ENCODE measurements around the gene IFT122. TPM values are rescaled to one million over a fixed set of nuclear protein-coding genes. Genes with fewer than 3 reads are reported as not detected.

Gene IFT122
- total and polyA plus RNA-seq, 12 donors, result 9.7 to 29.1 (median 16.8) TPM

GRCh38 chr3:129555153-129555550, 115.1 kb downstream of the IFT122 start:
- Histone ChIP-seq H3K9me3 (no peaks in the 10 kb centered on the region), H3K4me1 (peaks cover 21 to 80% (median 74%) of the 10 kb centered on the region in 9 donors), H3K27ac (peak overlapping the region in 5 of 10 donors; percentile 16 to 59 (median 56)), H3K27me3 (no peaks in the 10 kb centered on the region), H3K4me3 (no peak overlapping the region), H3K36me3 (peaks cover 0 to 57% (median 13%) of the 10 kb centered on the region in 9 donors)
- TF ChIP-seq, protein P1, sequence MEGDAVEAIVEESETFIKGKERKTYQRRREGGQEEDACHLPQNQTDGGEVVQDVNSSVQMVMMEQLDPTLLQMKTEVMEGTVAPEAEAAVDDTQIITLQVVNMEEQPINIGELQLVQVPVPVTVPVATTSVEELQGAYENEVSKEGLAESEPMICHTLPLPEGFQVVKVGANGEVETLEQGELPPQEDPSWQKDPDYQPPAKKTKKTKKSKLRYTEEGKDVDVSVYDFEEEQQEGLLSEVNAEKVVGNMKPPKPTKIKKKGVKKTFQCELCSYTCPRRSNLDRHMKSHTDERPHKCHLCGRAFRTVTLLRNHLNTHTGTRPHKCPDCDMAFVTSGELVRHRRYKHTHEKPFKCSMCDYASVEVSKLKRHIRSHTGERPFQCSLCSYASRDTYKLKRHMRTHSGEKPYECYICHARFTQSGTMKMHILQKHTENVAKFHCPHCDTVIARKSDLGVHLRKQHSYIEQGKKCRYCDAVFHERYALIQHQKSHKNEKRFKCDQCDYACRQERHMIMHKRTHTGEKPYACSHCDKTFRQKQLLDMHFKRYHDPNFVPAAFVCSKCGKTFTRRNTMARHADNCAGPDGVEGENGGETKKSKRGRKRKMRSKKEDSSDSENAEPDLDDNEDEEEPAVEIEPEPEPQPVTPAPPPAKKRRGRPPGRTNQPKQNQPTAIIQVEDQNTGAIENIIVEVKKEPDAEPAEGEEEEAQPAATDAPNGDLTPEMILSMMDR (IDR thresholded peaks at IDR 0.05), result no peak
- no peak for ATAC-seq
- DNase-seq, result no peak
- intact Hi-C loops (cut with DNase I), result loop anchor here in 3 of 10 donors (5.0 to 10.0 kb wide), 3 partner anchors 37 to 50 kb away; no protein-coding TSS in a partner anchor
- WGBS, 2 donors, result 60 to 69% methylated on average over 15 of the region's 15 CpGs

GRCh38 chr3:129555616-129556357, 115.8 kb downstream of the IFT122 start:
- intact Hi-C loops (cut with DNase I), result loop anchor here in 3 of 10 donors (5.0 to 10.0 kb wide), 3 partner anchors 37 to 51 kb away; no protein-coding TSS in a partner anchor
- H3K27ac ChIP-seq, result peak overlapping the region in 4 of 10 donors; percentile 19 to 94 (median 37)

GRCh38 chr3:129556358-129556695, 116.3 kb downstream of the IFT122 start:
- Histone ChIP-seq H3K4me1 (peaks cover 33 to 92% (median 85%) of the 10 kb centered on the region in 9 donors), H3K4me3 (no peak overlapping the region), H3K36me3 (peaks cover 0 to 69% (median 15%) of the 10 kb centered on the region in 9 donors), H3K27ac (peak overlapping the region in 3 of 10 donors; percentile 19 to 94 (median 41)), H3K27me3 (no peaks in the 10 kb centered on the region), H3K9me3 (no peaks in the 10 kb centered on the region)
- 89 to 95% methylated on average over 15 of the region's 15 CpGs for WGBS, 2 donors
- no peak for DNase-seq
- ATAC-seq, result no peak
- intact Hi-C loops (cut with DNase I), result loop anchor here in 3 of 10 donors (5.0 to 10.0 kb wide), 3 partner anchors 36 to 52 kb away; no protein-coding TSS in a partner anchor
- TF ChIP-seq, protein P1 (IDR thresholded peaks at IDR 0.05), result no peak

More at GRCh38 chr3:129555616-129556357, 115.8 kb downstream of the IFT122 start:
- Histone ChIP-seq H3K9me3 (no peaks in the 10 kb centered on the region), H3K27me3 (no peaks in the 10 kb centered on the region), H3K36me3 (peaks cover 0 to 64% (median 15%) of the 10 kb centered on the region in 9 donors), H3K4me1 (peaks cover 28 to 87% (median 80%) of the 10 kb centered on the region in 9 donors), H3K4me3 (no peak overlapping the region)
- DNase-seq (no peak), ATAC-seq (no peak)
- TF ChIP-seq, protein P1 (IDR thresholded peaks at IDR 0.05), result no peak
- WGBS, 2 donors, result 77 to 82% methylated on average over 18 of the region's 18 CpGs

DNA sequence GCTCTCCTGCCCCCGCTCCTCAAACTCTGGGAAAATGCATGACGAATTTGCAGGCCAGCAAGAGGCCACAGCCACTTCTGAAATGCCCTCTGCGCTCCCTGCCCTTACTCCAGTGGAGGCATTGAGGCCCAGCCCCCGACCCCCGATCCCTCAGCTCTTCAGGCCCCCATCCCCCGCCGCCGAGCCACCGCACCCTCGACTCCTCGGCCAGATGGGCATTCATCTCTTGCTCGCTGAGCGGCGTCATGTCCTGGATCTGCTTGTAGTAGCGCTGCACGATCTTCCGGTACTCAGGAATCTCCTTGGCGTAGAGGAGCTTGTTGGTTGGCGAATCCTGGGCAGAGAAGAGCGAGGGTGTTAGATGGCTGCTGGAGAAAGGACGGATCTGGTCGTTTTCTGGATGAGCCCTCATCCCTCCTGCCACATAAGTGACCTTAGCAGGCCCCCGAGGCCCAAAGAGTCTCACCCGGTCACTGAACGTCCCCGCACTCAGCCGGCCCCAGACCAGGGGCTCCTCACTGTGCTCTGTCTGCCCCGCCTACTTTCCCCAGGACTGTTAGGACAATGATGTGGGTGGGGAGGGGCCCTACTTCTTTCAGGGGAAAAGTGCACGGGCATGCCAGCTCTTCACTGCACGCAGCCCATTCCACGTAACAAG, 117.0 kb downstream of the IFT122 start:
- Histone ChIP-seq H3K4me3 (no peak overlapping the region), H3K36me3 (peaks cover 0 to 76% (median 18%) of the 10 kb centered on the region in 9 donors), H3K27ac (peak overlapping the region in 5 of 10 donors; percentile 24 to 94 (median 36)), H3K9me3 (no peaks in the 10 kb centered on the region), H3K27me3 (no peaks in the 10 kb centered on the region), H3K4me1 (peaks cover 39 to 99% (median 92%) of the 10 kb centered on the region in 9 donors)
- WGBS, 2 donors, result 81 to 86% methylated on average over 31 of the region's 31 CpGs
- no peak for DNase-seq
- intact Hi-C loops (cut with DNase I), result loop anchor here in 3 of 10 donors (5.0 to 10.0 kb wide), 3 partner anchors 35 to 52 kb away; no protein-coding TSS in a partner anchor
- TF ChIP-seq, protein P1 (IDR thresholded peaks at IDR 0.05), result no peak
- ATAC-seq, result no peak

All from heart right ventricle (tissue), 16 donors.